SKM-1 treated with dmso at 0.1 percent for 144 hours (cell line): Measurements from ENCODE around the gene SPINT2.
"Not testable (repeated sequence)": the region's sequence is repeated elsewhere in the genome, so short reads cannot be mapped to it uniquely, and the experiment has no call there.

Source experiments
- DNase-seq: peaks from one replicate; lab custom pipeline; 2025; ENCODE audit not compliant: unreplicated experiment; lab: John Stamatoyannopoulos, UW

The SPINT2 gene

DNA sequence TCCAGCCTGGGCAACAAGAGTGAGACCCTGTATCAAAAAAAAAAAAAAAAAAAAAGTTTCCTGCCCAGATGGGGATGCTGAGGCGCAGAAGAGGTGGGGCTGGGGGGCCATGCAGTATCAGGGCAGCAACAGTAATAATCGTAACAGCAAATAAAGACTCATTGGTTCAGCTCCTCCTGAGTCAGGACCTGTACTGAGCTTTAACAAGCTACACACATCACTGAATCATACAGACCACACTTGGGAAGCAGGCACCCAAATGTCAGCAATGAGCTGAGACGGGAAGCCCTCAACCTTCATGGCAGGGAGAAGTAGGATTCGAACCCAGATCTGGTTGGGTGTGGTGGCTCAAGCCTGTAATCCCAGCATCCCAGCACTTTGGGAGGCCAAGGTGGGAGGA lies 29.8 kb upstream of the SPINT2 start:
- no peak for DNase-seq

DNA sequence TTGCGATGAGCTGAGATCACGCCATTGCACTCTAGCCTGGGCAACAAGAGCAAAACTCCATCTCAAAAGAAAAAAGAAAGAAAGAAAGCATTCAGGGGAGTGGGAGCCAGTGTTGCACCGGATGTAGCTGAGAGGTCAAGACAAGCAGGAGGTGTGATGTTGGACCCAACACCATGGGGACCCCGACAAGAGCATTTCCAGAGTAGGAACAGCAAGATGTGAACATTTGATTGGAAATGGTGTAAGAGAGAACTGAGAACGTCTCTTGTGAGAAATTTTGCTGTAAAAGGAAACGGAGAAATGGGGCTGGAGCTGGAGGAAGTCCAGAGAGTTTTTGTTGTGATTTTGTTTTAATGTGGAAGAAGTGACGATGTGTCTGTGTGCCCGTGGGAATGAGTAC lies 24.6 kb upstream of the SPINT2 start:
- DNase-seq: no peak

DNA sequence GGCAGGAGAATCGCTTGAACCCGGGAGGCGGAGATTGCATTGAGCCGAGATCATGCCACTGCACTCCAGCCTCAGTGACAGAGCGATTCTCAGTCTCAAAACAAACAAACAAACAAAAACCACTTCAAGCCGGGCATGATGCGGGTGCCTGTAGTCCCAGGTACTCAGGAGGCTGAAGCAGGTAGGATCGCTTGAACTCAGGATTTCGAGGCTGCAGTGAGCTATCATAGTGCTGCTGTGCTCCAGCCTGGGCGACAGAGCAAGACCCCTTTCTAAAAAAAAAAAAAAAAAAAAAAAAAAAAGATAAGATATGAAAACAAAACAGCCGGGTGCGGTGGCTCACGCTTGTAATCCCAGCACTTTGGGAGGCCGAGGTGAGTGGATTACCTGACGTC lies 21.1 kb upstream of the SPINT2 start:
- DNase-seq: no peak

DNA sequence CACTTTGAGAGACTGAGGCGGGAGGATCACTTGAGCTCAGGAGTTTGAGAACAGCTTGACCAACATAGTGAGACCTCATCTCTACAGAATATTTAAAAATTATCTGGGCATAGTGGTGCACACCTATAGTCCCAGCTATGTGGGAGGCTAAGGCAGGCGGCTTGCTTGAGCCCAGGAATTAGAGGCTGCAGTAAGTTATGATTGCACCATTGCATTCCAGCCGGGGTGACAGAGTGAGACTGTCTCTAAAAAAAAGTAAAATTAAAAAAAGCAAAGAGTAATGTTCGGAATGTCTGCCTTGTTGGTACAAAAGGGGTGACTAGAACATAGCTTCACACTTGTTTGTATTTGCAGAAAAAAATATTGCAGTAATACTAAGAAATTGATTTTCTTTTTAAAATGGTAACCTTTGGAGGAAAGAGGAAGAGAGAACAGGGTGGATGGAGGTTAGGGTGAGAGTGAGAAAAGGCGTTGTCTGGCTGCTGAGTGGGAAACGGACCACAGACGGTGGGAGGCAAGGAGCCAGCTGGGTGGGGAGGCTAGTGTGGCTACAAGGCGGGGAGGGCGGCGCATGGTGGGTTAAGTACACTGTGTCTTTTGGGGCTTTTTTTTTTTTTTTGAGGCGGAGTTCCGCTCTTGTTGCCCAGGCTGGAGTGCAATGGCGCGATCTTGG lies 18.4 kb upstream of the SPINT2 start:
- no peak for DNase-seq

DNA sequence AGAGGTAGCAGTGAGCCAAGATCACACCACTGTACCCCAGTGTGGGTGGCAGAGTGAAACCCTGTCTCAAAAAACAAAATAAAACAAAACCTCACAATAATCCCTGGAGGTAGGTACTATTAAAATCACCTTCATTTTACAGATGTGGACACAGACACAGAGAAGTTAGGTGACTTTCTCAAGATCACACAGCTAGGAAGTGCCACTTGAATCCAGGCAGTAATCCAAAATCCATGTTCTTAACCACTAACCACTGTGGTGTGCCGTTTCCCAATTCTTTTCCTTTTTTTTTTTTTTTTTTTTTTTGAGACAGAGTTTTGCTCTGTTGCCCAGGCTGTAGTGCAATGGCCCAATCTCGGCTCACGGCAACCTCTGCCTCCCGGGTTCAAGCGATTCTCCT lies 17.2 kb upstream of the SPINT2 start:
- no peak for DNase-seq

DNA sequence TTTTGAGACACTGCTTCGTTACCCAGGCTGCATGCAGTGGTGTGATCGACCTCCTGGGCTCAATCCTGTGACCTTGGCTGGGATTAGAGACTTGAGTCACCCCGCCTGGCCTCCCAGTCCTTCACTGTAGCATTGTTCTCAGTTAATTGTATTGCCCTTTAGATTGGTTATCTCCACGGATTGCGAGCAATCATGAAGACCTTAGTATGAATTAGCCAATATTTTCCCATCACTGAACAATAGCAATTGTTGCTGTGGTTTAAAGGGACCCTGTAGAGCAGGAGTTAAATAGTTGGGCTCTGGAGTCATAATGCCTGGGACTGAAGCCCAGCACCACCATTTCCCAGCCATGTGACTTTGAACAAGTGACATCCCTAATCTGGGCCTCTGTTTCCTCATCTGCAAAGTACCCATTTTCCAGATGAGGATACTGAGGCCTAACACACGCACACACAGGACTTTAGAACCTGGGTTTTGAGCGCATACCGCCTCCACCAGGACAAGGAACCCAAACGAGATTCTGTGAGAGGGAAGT lies 16.6 kb upstream of the SPINT2 start:
- no peak for DNase-seq

DNA sequence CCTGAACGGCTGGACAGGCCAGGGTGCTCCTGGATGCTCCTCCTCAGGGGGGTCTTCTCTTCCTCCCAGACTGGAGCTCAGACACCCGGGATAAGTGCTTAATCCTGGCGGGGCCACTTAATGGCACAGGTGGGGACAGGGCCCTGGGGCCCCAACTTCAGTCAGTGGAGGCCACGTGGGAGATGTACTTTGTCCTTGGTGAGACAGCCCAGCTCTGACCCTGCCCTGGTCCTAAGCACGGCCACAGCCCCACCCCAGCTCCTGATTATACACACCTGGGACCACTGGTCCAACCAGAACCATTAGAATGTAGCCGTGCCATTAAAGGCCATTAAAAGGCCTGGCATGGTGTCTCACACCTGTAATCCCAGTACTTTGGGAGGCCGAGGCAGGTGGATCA lies 16.0 kb upstream of the SPINT2 start:
- DNase-seq: no peak

DNA sequence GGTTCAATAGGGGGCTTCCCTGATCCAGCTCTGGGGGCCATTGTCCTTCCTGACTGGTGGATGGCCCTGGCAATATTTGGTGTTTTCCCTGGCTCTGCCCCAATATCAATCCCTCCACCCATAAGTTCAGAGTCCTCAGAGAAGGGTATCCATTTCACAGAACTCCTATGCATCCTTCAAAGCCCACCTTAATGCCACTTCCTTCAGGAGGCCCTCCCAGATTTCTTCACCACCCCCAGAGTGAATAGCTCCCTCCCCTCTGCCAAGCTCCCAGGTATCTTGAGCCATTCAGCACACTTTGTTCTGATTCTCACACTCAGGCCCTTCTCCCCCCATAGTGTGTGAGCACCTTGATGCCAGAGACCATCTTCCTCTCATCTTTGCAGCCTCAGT lies 13.9 kb upstream of the SPINT2 start:
- DNase-seq: no peak

DNA sequence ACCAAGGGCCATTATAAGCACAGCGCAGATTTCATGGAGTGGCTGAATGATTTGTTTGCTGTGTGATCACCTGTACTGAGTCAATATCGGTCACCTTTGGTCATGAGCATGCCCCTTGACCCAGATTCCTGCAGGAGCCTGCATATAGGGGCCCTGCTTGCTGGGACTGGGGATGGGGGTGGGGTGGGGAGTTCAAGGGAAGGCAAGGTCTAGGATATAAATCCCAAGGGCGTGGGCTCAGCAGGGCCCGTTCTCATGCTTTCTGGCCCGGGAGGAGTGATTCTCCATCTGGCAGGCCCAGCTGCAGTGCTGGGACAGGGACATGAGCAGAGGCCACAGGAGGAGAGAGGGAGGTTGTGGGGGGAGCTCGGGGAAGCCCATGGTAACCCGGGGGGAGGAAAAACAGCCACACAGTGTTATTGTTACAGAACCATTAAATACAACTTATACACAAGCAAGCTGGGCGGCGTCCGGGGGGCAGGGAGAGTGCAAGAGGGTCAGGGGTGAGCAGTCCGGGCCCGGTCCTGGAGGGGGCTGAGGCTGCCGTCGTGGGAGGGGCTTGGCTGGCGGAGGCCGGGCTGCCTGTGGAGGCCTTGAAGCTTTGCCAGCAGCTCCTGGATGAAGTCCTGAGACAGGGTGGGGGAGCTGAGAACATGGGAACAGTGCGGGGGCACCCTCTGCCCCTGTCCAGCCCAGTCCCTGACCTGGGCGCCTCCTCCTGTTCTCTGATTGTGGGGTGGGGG lies 13.4 kb upstream of the SPINT2 start:
- DNase-seq: no peak

DNA sequence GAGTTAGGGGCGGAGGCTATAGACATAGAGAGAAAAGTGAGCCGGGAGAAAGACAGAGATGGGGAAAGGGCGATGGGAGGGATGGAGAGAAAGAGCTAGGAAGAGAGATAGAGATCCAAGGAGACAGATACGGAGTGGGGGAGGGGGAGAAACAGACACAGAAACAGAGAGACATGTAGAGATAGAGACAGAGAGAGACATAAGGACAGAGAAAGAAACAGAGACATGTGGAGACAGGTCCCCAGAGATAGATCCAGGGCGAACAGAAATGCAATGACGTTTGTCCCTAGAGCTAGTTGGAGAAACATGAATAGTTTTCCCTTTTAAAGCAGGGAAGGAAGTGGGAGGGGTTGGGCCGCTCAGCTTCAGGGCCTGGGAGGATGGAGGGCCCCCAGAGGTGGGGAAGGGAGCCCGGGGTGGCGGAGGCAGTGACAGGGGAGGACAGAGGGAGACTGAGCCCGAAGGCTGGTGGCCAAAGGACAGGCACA lies 12.8 kb upstream of the SPINT2 start:
- no peak for DNase-seq

DNA sequence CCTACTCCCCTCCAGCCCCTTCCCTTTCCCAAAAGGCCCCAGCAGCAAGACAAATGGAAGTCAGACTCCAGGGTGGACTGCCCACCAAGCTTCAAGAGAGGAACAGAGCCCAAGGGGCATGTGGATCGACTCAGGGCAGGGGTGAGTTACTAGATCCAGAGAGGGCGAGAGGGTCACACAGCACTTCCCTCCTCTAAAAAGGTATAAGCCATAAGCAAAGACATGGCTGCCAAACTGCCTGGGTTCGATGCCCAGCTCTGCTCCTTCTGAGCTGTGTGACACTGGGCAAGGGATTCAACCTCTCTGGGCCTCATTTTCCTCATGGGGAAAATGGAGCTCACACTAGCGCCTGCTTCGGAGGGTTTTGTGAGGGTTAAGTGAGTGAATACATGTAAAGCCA lies 12.0 kb upstream of the SPINT2 start:
- no peak for DNase-seq

DNA sequence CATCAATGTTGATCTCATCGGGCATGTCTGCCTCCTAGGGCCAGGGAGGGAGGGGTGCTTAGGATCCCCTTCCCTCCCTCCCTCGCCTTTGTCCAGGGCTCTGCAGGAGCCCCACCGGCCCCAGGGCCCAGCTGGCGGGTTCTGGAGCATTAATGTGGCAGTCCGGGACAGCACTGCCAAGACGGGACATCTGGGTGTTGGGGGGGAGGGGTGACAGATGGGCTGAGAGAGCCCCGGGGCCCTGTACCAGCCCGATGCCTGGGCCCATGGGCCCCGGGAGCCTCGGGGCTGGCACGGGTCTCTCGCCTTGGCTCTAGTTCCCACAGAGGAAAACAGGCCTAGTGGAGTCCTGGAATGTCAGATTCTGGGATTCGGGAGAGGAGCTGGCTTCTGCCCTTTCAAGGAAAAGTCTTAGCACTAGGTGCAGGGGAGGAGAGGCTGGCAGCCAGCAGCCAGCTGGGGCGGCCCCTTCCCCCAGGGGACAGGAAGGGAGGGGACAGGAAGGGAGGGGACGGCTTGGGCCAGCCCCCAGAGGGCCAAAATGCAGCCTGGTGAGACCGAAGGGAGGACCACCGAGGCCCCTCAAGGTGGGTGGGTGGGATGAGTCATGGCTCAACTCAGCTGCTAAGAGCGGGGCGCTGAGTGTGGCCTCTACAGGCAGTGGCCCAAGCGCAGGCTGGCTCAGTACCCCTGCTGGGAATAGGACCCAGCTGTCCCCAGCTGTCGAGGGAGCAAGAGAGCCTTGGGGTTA lies 11.3 kb upstream of the SPINT2 start:
- no peak for DNase-seq

DNA sequence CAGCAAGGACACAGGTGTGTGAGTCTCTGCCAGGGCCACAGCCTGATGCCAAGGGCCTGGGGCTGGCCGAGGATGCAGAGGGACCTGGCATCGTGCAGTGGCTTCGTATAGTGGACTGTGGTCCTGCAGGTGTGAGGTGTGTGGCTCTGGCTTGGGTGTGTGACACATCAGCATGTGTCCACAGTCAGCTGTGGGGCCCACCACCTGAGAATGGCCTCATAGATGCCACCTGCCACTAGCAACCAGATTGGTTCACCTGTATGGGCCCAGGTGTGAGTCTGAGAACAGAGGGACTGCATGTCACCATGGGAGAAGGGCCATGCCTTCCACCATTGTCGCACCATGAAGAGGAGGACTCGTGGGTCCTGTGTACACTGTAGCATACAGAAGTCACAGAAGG lies 10.6 kb upstream of the SPINT2 start:
- no peak for DNase-seq

DNA sequence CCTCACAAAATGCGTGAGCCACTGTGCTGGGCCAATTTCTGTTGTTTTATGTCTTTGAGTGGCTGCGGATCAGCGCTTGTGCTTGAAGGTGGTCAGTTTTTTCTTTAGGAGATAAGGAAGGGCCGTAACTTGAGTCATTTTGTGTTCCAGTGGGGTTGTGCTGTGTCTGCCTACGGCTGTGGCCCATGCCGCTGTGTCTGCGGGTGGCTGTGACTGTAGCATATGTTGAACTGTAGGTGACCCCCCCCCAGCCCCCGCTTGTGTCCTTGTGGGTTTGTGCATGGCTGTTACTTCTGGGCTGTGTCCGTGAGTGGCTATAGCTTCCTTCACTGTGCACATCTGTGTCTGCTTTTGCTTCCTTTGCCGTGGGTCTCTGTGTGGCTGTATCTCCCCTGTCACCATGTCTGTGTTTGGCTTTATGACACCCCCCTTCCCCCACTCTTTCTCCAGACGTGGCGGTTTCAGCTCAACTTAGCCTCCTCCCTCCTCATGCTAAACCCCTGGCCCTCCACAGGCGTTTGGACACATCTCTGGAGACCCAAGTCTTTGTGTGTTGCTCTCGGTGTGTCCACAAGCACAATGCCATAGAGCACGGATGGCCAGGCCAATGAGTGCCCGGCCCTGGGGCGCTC lies 8.9 kb upstream of the SPINT2 start:
- no peak for DNase-seq

DNA sequence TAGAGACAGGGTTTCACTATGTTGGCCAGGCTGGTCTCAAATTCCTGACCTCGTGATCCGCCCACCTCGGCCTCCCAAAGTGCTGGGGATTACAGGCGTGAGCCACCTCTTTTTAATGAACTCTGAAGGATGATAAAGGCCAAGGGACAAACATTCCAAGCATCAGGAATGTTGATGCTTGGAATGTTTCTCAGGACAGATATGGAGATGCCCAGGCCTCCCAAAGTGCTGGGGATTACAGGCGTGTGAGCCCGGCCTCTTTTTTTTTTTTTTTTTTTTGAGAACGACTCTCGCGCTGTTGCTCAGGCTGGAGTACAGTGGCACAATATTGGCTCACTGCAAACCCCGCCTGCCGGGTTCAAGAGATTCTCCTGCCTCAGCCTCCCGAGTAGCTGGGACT lies 2.4 kb upstream of the SPINT2 start:
- not testable (repeated sequence) for DNase-seq

DNA sequence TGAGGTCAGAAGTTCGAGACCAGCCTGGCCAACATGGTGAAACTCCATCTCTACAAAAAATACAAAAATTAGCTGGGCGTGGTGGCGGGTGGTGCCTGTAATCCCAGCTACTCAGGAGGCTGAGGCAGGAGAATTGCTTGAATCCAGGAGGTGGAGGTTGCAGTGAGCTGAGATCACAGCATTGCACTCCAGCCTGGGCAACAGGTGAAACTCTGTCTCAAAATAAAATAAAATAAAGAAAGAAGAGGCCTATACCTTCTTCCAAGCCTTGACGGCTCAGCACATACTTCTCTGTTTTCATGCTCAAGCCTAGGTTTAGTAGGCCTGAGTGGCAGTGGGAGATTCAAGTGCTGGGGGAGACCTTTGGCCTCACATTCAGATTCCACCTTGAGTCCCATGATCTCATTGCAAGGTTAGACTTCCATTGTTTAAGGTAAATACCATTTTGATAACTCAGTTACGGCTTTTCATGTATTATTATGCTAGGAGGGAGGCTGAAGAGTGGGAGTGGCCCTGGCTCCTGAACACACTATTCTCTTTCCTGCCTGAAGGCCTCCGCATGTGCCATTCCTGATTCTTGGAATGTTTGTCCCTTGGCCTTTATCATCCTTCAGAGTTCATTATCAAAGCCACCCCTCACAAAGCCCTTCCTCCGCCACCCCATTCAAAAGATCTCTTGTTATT lies 1.6 kb upstream of the SPINT2 start:
- no peak for DNase-seq

DNA sequence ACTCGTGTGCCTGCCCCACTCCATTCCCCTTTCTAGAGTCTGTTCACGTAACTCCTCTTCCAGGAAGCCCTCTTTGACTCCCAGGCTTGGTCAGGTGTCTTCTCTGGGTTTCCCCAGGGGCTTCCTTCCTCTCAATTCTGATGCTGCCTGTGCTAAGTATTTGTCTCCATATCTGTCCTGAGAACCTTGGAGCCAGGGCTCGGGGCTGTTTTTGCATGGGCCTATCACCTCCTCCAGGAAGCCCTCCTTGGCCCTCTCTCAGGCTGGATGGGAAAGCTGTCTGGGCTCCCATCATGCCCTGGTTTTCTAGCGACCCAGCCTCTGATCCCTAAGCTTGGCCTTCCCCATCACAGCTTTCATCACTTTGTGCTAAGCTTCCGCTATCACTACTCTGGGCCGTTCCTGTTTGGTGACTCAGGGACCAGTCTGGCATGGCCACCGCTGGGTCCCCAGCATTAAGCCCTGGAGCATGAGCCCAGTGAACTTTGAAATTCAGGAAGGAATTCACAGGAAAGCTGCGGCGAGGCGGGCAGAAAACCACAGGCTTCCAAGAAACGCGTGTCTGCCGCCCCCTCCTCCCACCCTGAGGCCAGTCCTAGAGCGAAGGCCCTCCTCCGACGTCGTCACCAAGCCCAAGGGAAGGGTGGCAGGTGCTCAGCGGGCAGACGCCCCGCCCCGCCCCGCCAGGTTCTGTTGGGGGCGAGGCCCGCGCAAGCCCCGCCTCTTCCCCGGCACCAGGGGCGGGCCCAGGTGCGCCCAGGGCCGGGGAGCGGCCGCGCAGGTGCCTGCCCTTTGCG lies 486 bp upstream of the SPINT2 start:
- DNase-seq: peak; percentile 60

DNA sequence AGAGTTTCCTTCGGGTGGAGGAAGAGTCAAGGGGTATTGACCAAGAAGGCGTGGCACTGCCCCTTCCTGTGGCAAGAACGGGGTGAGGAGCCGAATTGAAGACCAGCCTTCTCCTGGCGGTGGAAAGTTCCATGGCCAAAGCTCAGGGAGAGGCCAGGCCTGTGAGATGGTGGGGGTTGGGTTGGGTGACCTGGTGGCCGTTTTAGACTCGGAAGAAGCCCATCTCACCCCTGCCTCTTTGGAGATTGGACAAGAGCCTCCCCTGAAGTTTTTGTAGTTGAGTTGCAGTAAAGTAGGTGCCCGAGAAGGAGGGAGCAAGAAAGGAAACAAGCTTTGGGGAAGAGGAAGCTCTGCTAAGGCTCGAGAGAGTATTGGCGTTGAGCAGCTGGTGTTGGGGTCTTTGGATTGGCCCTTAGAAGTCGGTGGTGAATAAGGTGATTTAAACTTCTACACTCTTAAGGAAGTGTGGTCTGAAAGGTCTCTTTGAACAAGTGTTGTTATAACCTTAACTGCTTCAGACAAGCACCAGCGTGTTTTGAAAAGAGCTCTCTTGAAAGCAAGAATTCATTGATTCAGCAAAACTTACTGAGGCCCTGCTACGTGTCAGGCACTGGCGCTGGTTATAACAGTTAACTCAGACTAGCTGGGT lies 964 bp downstream of the SPINT2 start:
- no peak for DNase-seq

DNA sequence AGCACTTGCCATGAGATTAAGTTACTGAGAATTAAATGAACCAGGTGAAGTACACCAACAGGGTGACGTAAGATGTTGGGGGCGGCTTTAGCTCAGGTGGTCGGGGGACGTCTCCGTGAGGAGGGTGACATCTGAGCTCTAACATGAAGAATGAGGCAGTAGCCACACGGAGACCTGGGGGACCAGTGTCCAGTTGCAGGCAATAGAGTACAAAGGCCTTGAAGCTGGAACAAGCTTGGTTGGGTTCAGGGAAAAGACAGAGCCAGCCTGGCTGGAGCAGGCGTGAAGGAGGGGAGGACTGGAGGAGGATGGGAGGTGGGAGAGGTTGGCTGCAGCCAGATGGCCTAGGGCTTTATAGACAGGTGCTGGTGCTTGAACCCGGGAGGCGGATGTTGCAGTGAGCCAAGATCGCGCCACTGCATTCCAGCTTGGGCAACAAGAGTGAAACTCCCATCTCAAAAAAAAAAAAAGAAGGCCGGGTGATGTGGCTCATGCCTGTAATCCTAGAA lies 1.6 kb downstream of the SPINT2 start:
- DNase-seq: no peak
